GF-D8 (cell line): ENCODE measurements around the gene SLC25A22.

Experiments used
- DNase-seq: peaks from one replicate; lab custom pipeline; 2025; lab: John Stamatoyannopoulos, UW

SLC25A22 gene

DNA sequence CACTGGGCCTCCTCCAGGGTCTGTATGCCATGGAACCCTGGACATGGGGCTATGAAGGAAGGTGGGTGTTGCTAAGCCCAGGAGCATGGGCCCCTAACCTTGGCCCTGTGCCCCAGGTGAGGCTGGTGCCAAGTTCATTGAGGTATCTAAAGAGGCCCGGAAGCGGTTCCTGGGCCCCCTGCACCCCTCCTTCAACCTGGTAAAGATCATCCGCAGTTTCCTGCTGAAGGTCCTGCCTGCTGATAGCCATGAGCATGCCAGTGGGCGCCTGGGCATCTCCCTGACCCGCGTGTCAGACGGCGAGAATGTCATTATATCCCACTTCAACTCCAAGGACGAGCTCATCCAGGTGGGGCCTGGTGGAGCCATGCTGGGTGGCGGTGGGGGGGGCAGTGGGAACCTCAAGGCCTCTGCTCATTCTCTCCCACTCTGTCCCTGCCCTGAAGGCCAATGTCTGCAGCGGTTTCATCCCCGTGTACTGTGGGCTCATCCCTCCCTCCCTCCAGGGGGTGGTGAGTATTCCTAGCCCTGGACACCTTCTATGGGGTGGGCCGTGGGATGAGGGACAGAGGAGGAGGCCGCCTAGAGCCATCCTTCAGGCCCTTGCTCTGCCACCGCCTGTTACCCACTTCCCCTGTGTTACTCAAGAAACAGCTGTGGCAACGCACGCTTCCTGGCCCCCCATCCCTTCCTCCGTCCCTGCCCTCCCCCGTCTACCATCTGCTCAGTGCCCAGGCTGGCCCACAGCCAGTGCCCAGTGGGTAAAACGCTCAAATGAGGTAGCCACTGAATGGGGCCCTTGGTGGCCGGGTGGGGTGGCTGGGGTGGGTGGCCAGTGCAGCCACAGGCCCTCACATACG is 23.7 kb upstream of the SLC25A22 start:
- peak; percentile 60 for DNase-seq

DNA sequence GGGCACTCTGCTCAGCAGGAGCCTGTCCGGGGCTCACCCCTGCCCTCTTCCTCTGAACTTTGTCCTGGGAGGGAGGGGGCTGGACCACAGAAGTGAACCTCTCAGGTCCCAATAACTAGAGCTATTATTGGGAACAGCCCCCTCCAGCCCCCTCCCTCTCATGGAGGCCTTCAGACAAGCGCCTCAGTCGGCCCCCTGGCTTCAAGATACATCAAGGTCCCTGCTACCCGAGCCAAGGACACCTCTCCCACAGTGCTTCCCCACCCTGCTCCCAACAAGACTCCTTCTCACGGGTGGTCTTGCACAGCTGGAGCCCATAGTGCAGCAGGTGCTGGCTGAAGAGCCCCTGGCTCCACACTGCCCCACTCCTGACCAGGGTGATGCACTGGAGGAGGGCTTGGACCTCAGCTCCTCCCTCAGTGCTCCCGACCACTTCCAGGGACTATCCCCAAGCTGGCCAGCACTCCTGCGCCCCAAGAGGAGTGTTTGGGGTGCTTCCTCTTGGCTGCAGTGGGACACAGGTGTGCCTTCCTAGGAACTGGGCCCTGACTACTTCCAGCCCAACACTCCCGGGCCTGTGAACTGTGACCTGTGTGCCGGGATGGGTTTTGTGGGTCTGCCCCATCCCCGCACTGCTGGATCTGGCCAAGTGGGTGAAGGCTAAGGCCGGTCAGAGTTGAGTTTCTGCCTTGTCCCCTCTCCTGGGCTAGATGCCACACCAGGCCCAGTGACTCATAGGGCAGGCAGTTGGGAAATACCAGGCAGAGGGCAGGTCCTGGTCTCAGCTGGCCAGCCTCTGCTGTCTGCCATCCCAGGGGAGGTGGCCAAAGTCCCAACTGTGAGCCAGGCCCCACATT is 22.8 kb upstream of the SLC25A22 start:
- DNase-seq = no peak

DNA sequence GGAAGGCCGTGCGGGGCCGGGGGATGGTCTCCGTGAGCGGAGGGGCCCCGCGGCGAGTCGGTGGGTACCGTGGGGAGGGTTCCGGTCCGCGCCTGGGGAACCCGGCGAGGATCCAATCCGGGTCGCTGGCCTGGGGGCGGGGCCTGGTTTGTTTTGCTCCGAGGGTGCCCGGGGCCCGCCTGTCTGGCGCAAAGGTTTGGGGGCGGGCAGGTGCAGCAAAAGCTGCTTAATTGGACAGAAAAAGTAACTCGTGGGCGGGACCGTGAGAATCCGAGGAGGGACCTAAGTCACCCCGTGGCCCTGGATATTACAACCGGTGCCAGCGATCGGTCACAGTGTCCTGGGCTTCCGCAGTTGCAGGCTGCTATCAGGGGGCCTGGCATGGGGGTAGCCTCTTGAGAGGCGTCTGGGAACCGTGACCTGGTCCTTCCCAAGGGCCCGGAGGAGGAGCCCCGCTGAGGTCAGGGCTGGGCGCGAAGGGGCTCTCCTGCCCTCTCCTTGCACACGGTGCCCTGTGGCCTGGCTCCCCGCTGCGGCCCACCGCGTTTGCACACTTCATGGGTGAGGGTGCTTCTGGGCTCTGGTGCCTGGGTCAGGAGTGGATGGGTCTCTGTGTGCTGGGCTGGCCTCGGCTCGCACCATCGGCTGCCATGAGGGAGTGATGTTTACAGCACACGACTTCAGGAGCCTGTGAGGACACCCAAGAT is 22.0 kb upstream of the SLC25A22 start:
- peak; percentile 63 for DNase-seq

DNA sequence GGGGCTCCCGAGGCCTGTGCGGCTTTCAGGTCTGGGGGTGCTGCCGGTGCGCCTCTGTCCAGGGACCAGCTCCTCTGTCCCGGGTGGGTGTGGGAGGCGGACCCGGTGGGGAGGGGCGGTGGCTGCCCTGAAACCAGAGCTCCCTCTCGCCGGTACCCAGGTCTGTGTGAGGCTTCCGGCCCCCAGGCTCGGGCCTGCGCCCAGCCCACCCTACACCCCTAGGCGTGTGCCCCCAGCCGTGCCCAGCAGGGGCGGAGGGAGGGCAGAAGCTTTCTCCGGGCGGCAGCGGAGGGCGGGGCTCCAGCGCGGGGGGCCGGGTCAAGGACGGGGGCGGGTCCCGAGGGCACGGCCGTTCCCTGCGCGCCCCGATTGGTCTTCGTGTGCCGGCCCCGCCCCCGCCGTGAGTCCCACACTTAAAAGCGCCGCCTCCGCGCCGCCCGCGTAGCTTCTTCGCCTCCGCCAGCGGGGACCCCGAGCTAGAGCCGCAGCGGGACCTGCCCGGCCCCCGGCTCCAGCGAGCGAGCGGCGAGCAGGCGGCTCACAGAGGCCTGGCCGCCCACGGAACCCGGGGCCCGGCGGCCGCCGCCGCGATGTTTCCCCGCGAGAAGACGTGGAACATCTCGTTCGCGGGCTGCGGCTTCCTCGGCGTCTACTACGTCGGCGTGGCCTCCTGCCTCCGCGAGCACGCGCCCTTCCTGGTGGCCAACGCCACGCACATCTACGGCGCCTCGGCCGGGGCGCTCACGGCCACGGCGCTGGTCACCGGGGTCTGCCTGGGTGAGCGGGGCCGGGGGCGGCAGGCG is 21.2 kb upstream of the SLC25A22 start:
- peak; percentile 38 for DNase-seq

DNA sequence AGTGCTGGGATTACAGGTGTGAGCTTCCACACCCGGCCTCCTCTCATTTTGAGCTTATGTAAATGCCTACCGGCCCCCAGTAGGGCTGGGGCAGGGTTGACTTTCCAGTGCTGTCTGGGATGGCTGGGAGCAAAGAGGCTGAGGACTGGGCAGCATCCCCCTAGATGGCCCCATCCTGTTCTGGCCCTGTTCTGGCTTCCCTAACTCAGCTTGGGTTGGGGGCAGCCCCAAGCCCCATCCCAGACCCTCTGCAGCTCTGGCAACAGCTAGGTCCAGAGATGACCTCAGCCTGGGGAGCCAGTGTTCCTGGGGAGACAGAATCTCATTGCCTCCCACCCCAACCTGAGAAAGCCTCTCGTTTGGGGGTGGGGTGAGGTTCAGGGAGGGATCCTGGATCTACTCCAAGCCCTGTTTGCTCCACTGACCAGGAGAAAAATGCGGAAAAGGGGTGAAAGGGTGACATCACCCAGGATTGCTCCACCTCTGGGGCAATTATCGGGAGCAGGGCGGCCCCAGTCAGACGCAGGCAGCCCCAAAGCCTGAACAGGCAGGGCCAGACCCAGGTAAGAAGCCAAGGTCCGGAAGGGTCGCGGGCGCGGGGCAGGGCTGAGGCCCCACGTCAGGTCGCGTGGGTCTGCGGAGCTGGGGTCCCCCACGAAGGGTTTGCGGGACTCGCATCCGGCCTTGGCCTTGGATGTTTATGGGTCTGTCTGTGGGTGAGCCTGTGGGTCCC is 20.5 kb upstream of the SLC25A22 start, which contains the start of gene PNPLA2:
TSS of gene PNPLA2 (plus strand) at position 519 of the 733 bp plus-strand sequence. CDS start 805 bp downstream, outside the sequence.
- no peak for DNase-seq

DNA sequence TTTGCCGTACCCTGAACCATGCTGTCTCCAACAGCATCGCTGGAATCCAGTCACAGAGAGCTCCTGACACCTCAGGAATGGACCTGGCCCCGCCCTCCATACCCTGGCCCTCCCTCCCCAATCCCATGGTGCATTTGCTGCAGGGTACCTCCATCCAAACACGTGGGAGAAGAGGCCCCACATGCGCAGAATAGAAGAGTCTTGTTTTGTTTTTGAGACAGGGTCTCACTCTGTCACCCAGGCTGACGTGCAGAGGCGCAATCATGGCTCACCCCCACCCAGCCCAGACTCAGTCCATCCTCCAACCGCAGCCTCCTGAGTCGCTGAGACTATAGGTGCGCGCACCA is 18.3 kb upstream of the SLC25A22 start:
- no peak for DNase-seq

DNA sequence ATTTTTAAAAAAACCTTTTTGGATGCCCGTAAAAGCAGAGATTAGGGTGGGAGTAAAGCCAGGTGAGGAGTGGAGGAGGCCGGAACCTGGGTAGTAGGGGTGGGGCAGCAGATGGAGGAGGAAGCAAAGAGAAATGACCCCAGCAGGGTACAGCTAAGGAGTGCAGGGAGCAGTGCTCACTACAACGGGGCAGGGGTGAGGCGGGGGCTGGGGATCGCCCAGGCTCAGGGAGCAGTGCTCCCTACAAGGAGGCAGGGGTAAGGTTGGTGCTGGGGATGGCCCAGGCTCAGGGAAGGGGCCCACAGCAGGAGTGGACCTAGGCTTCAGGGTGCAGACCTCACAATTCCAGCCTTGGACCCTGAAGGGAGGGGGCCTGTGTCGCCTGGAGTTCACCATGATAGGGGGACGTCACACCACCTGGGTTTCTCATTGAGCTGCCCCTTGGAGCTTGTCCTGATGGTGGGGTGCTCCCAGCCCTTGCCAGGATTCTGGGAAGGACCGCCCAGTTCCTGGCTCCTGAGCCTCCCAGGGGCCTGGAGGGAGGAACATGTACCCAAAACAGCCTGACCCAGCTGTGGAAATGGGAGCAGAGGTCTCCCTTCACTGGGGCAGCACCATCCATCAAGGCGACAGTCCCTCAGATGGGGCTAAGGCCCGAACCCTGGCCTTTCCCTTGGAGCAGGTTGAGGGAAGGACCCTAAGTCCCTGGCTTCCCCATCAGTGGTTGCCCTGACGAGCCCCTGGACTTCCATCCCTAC is 17.8 kb upstream of the SLC25A22 start:
- DNase-seq = no peak

DNA sequence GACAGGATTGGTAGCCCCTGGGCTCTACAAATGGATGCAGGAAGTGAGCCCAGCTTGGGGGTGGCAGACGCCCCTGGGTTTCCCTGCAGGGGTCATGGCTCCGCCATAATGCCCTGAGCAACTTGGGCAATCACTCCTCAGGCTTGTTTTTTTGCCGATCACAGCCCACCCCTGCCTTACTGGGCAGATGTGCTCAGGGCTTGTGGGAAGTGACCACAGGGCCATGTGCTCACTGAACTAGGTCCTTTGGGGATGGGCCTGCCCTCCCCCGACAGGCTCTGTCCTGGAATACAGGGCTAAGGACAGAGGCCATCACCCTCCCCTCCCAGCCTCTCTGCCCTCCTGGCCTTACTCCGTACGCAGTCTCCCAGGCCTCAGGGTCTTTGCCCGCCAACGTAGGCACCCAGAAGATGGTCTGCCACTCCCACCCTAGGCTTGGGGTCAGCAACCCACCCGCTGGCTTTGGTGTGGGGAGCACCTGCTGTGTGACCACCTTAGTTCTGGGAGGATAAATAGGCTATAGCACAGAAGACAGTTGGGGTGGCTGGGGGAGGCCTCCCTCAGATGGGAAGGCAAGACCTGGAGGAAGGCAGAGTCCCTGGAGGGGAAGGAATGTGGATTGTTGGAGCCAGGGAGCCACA is 15.5 kb upstream of the SLC25A22 start:
- no peak for DNase-seq

DNA sequence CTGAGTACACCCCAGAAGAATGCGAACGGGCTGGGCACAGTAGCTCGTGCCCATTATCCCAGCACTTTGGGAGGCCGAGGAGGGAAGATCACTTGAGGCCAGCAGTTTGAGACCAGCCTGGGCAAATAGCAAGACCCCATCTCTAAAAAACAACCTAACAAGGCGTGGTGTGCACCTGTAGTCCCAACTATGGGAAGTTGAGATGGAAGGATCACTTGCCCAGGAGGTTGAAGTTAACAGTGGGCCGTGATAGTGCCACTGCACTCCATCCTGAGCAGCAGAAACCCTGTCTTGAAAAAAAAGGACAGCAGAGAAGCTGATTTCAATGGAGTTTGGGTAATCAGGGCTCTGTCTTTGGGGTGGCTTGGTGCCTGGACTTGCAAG is 15.0 kb upstream of the SLC25A22 start:
- no peak for DNase-seq

DNA sequence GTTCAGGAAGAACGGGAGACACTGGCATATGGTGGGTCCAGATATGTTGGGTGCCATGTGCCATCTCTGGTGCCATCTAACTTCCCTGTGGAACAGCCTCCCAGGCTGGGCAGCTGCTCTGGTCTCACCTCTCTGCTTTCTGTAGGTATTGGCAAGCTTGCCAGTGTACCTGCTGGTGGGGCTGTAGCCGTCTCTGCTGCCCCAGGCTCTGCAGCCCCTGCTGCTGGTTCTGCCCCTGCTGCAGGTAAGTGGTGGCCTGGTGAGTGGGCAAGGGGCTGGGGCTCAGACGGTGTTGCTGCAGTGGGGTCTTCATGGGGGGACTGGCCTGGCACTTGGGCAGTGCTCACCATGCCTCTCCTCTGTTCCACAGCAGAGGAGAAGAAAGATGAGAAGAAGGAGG is 14.3 kb upstream of the SLC25A22 start:
- DNase-seq = no peak

DNA sequence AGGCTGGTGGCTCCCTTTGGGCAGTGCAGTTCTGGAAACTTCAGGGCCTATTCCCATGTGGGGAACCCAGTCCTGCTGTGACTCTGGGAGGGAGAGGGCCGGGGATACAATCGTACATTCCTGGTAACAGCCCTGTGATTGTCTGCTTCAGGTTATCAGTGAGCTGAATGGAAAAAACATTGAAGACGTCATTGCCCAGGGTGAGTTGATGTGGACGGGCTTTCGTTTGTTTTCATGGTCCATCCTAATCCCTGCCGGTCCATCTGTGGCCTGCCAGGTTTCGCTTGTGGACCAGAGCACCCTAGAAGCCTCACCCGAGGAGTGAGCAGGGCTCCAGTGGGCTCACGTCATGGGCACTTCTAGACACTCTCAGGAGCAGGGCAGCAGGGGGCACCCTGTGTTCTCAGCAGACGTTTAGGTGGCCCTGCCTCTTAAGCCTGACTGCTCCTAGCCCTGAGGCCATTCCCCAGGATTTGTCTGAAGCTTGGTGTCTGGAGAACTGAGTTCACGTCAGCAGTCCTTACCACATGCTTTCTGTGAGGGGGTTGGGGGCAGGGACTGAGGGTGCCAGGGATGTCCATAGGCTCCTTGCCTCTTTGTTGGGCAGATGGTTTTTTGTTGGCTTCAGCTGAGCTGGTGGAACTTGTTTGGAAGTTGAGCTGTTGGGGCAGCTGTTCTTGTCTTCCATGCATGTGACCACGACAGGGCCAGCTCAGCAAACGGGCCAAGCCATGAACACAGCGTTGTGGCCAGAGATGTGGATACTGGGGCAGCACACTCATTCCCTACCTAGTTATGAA is 13.6 kb upstream of the SLC25A22 start:
- DNase-seq = no peak

DNA sequence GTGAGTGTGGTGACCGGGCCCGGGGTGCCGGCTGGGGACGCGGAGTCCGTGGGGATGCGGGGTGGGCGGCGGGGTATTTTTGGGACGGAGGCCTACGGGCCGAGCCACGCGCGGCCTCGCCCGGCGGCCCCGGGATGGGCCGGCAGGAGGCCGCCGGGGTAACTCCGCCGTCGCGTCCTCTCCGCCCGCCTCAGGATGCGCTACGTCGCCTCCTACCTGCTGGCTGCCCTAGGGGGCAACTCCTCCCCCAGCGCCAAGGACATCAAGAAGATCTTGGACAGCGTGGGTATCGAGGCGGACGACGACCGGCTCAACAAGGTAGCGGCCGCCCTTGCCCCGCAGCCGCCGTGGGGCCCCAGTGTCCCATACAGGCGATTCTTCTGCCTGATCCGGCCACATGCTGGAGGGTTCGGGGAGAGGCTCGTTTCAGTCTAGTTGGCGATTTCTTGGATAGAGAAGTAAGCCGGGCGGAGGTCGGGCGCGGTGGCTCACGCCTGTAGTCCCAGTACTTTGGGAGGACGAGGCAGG is 12.0 kb upstream of the SLC25A22 start:
- DNase-seq = no peak

DNA sequence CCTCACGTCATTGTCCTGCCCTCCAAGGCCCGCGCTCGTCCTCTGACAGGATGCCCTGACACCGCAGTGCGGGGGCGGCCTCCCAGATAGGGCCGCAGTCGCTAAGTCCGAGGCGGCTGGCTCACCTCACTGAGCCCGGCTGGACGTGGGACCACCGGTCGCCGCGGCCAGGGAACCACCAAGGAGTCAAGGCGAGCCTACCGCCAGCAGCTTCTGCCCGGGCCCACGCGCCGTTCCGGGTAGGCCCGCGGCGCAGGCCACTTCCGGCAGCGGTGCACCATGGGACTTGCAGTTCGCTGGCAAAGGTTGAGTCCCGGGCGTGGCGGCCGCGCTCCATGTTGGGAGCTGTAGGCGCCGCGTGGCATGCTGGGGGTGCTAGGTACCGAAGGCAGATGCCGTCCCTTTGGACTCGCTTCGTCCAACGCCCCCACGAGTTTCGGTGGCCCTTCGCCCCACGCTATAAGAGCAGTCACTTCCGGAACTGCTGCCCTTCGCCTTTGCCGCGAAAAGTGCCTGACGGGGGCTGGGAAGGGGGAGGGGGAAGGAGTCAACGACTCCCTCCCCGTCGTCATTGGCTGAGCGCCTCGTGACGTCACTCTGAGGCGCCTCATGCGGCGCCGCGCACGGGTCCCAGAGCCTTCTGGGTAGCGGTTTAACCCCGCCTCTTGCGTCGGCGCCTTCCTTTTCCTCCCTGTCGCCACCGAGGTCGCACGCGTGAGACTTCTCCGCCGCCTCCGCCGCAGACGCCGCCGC is 11.4 kb upstream of the SLC25A22 start, which contains the start of gene RPLP2:
TSS of gene RPLP2 (plus strand) at position 681 of the 753 bp plus-strand sequence. CDS start 268 bp downstream, outside the sequence.
- DNase-seq = peak; percentile 61

DNA sequence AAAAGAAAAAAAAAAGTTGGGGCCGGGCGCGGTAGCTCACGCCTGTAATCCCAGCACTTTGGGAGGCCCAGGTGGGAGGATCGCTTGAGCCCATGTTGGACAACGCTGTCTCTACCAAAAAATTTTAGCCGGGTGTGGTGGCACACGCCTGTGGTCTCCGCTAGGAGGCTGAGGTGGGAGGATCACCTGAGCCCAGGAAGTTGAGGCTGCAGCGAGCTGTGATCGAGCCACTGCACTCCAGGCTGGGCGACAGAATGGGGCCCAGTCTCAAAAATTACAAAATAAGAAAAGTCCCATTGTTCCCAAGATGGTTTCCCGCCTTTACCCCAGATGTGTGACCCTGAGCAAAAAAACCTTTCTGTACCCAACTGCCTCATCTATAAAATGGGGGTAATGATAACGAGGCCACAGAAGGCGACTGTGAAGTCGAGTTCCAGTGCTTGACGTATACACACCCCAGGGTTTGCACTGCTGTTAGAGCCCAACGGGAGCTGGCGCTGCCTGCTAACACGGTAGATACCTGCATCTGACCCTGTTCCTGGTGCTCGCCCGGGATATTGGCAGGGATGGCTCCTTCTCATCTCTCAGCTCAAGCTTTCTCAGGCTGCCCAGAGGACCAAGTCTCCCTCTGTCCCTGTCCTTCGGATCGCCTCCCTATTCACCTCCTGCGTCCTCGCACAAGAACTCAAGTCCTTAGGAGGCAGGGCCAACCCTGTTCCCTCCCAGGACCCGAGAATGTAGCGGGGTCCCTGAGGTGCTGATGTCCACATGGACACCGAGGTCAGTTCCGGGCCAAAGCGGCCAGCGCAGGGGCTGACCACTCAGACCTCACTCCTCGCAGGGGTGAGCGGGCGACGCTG is 10.6 kb upstream of the SLC25A22 start:
- DNase-seq = no peak

DNA sequence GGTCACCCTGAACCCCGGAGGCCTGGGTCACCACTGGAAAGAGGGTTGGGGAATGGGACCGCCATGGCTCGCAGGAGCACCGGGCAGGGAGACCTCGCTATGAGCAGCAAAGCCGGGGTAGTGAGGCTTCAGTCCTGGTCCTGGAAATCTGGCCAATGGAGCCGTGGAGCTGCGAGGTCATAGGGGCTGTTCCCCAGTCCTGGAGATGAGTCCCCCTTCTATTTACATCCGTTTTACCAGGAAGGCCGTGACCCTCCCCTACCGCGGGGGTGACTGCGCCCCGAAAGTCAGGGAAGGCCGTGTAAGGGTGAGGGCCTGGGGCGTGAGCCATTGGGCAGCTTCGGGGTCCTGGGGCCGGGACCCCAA is 6.5 kb upstream of the SLC25A22 start:
- no peak for DNase-seq

DNA sequence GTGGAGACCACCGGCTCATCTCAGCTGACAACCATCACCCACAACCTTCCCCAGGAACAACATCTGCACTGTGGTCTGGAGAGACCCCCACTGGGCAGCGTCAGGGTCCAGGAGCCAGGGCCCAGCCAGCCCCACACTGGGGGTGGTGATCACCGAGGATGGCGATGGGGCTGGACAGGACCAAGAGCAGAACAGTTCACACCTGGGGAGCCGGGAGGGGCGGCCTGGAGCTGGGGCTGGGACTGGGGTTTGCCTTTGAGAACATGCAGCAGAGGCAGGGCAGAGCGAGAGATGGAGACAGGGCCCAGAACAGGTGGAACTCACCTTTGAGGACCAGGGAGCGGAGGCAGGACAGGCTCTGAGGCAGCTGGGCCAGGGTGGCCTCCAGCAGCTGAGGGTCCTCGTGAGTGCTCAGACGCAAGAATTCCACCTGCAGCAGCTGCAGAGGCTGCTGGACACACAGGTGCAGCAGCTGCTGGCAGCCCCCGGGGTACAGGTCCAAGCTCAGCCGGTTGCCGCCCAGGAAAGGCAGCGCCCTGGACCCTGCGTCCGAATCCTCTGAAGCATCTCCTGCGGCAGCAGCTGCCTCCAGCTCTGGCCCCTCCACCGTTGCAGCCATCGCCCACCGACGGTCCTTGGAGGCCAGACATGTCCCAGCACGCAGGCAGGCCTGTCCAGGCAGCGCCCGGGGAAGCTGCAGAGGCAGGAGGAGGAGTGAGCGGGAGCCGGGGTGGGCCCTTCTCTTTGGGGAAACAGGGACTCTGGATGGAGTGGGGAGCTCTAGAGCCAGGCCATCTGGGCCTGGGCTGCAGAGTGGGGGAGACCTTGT is 5.9 kb upstream of the SLC25A22 start:
- no peak for DNase-seq
